ENCODE results near the gene RNF145. TPM values are rescaled to one million over a fixed set of nuclear protein-coding genes. Genes with fewer than 3 reads are reported as not detected.
"Not testable (repeated sequence)": the region's sequence is repeated elsewhere in the genome, so short reads cannot be mapped to it uniquely, and the experiment has no call there.

The RNF145 gene
- total RNA-seq, 1 donor: 18.6 TPM

GRCh38 chr5:159163027-159163700, 46.2 kb downstream of the RNF145 start:
- DNase-seq (ENCODE audit: low read depth in 2 of 3, low spot score in 2 of 3): no peak

- DNase-seq (ENCODE audit: low read depth in 2 of 3, low spot score in 2 of 3): no peak
These were observed 47.8 kb downstream of the RNF145 start for GRCh38 chr5:159161361-159162214.

GRCh38 chr5:159158553-159159091, 50.7 kb downstream of the RNF145 start:
- not testable (repeated sequence) for DNase-seq (ENCODE audit: low read depth in 2 of 3, low spot score in 2 of 3)

- no peak for DNase-seq (ENCODE audit: low read depth in 2 of 3, low spot score in 2 of 3)
These were observed 51.8 kb downstream of the RNF145 start for GRCh38 chr5:159157552-159157951.

GRCh38 chr5:159156426-159157238, 52.7 kb downstream of the RNF145 start:
- DNase-seq (ENCODE audit: low read depth in 2 of 3, low spot score in 2 of 3): peak; percentile 55 to 72 (median 56)

- DNase-seq (ENCODE audit: low read depth in 2 of 3, low spot score in 2 of 3): no peak
These were observed 53.4 kb downstream of the RNF145 start for GRCh38 chr5:159155960-159156359.

- DNase-seq (ENCODE audit: low read depth in 2 of 3, low spot score in 2 of 3): no peak
These were observed 56.5 kb downstream of the RNF145 start for GRCh38 chr5:159152876-159153275.

- DNase-seq (ENCODE audit: low read depth in 2 of 3, low spot score in 2 of 3): no peak
These were observed 60.3 kb downstream of the RNF145 start for GRCh38 chr5:159149085-159149484.

- no peak for DNase-seq (ENCODE audit: low read depth in 2 of 3, low spot score in 2 of 3)
These were observed 61.4 kb downstream of the RNF145 start for GRCh38 chr5:159147976-159148375.

- no peak for DNase-seq (ENCODE audit: low read depth in 2 of 3, low spot score in 2 of 3)
These were observed 62.5 kb downstream of the RNF145 start for GRCh38 chr5:159146839-159147238.

GRCh38 chr5:159145160-159145559, 64.2 kb downstream of the RNF145 start:
- not testable (repeated sequence) for DNase-seq (ENCODE audit: low read depth in 2 of 3, low spot score in 2 of 3)

- no peak for DNase-seq (ENCODE audit: low read depth in 2 of 3, low spot score in 2 of 3)
These were observed 69.6 kb downstream of the RNF145 start for GRCh38 chr5:159139802-159140201.

- DNase-seq (ENCODE audit: low read depth in 2 of 3, low spot score in 2 of 3): no peak
These were observed 73.3 kb downstream of the RNF145 start for GRCh38 chr5:159135896-159136531.

GRCh38 chr5:159133041-159133741, 76.2 kb downstream of the RNF145 start:
- DNase-seq (ENCODE audit: low read depth in 2 of 3, low spot score in 2 of 3): peak in 2 of 3 donors; percentile 40 to 74

- no peak for DNase-seq (ENCODE audit: low read depth in 2 of 3, low spot score in 2 of 3)
These were observed 76.8 kb downstream of the RNF145 start for GRCh38 chr5:159132429-159133040.

- no peak for DNase-seq (ENCODE audit: low read depth in 2 of 3, low spot score in 2 of 3)
These were observed 77.4 kb downstream of the RNF145 start for GRCh38 chr5:159131951-159132350.

GRCh38 chr5:159130871-159131270, 78.5 kb downstream of the RNF145 start:
- DNase-seq (ENCODE audit: low read depth in 2 of 3, low spot score in 2 of 3): no peak

- DNase-seq (ENCODE audit: low read depth in 2 of 3, low spot score in 2 of 3): no peak
These were observed 81.2 kb downstream of the RNF145 start for GRCh38 chr5:159128070-159128541.

GRCh38 chr5:159123700-159124099, 85.7 kb downstream of the RNF145 start:
- no peak for DNase-seq (ENCODE audit: low read depth in 2 of 3, low spot score in 2 of 3)

Data from hematopoietic multipotent progenitor cell (in vitro differentiated cells).